NT2/D1 (cell line): ENCODE measurements around the gene CTBP2.

Source experiments
- SUZ12 ChIP-seq: IDR thresholded peaks from 2 replicates; pipeline ENCODE4 v1.6.1; 2011; ENCODE audit not compliant: insufficient read length, insufficient read depth; ENCODE audit errors: extremely low read depth
- YY1 ChIP-seq: IDR thresholded peaks from 2 replicates; pipeline ENCODE4 v1.6.1; 2011; ENCODE audit not compliant: insufficient read length, insufficient read depth

DNA sequence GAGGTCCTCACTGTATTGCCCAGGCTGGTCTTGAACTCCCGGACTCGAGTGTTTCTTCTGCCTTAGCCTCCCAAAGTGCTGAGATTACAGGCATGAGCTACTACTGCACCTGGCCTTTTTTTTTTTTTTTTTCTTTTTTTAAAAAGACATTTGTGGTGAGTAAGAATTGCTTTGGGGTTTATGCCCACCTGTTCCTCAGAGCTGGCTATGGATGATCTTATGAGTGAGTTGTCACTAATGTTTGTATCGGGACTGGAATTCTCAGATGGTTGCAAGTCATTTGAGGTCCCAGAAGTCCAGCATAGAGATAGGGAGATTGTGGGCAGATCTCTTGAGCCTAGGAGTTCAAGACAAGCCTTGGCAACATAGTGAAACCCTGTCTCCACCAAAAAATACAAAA is 183.2 kb downstream of the CTBP2 start:
- TF ChIP-seq SUZ12, result no peak
- TF ChIP-seq YY1, result no peak
